WTC11 (cell line): ENCODE measurements around the gene TNFRSF1B. TPM values are rescaled to one million over a fixed set of nuclear protein-coding genes. Genes with fewer than 3 reads are reported as not detected.

ENCODE experiments used
- ATAC-seq: fragments of 200-7000 bp; cut with Tn5 transposase; 2 replicates; pipeline ENCODE4 v1.10.0; 2021; ENCODE audit warnings: mild to moderate bottlenecking, moderate library complexity
- CTCF ChIA-PET: fragments of 300-600 bp; sonication (Branson Sonifier 250); formaldehyde crosslinking; loops from one replicate; lab custom pipeline; 2021; ENCODE audit warnings: antibody characterized with exemption; lab: Charles Lee
- POLR2A ChIA-PET: fragments of 350-600 bp; sonication (Branson Sonifier 250); formaldehyde crosslinking; loops from one replicate; lab custom pipeline; 2021; ENCODE audit warnings: antibody characterized with exemption; lab: Charles Lee
- DNase-seq: peaks from one replicate; pipeline ENCODE4 v3.0.0; 2021; ENCODE audit warnings: low spot score
- H3K27ac Mint-ChIP-seq: 2 replicates; pipeline ENCODE4 v1.8.0; 2021; ENCODE audit warnings: mixed read lengths
- H3K27me3 Mint-ChIP-seq: 2 replicates; pipeline ENCODE4 v1.8.0; 2021; ENCODE audit warnings: low read depth, mild to moderate bottlenecking, moderate library complexity, mixed read lengths
- H3K36me3 Mint-ChIP-seq: 2 replicates; pipeline ENCODE4 v1.8.0; 2021; ENCODE audit warnings: mixed read lengths
- H3K4me1 Mint-ChIP-seq: 2 replicates; pipeline ENCODE4 v1.8.0; 2022; ENCODE audit warnings: mixed read lengths
- H3K4me3 Mint-ChIP-seq: 2 replicates; pipeline ENCODE4 v1.8.0; 2021; ENCODE audit warnings: mild to moderate bottlenecking, moderate library complexity, mixed read lengths
- H3K9me3 Mint-ChIP-seq: 2 replicates; pipeline ENCODE4 v1.8.0; 2021; ENCODE audit warnings: mixed read lengths
- ELF4 ChIP-seq: sonication (generic); formaldehyde crosslinking; IDR thresholded peaks from 2 replicates; pipeline ENCODE4 v1.8.1; 2022; ENCODE audit warnings: low read depth, mild to moderate bottlenecking, moderate library complexity, missing genetic modification reagents
- FOXP1 ChIP-seq: sonication (generic); formaldehyde crosslinking; IDR thresholded peaks from 2 replicates; pipeline ENCODE4 v1.8.0; 2022; ENCODE audit warnings: missing genetic modification reagents, mild to moderate bottlenecking, moderate library complexity, borderline replicate concordance
- GTF2I ChIP-seq: fragments of 250-450 bp; sonication (Bioruptor Pico); conservative IDR thresholded peaks from 2 replicates; pipeline ENCODE4 v1.4.0; 2021; ENCODE audit warnings: mild to moderate bottlenecking
- JAZF1 ChIP-seq: fragments of 250-450 bp; sonication (Bioruptor Pico); IDR thresholded peaks from 2 replicates; pipeline ENCODE4 v1.9.0; 2021; ENCODE audit warnings: moderate library complexity, mild to moderate bottlenecking, inconsistent platforms
- NFATC4 ChIP-seq: fragments of 250-450 bp; sonication (Bioruptor Pico); IDR thresholded peaks from 2 replicates; pipeline ENCODE4 v1.9.0; 2021; ENCODE audit warnings: mild to moderate bottlenecking
- NFE2L1 ChIP-seq: sonication (generic); formaldehyde crosslinking; IDR thresholded peaks from 2 replicates; pipeline ENCODE4 v1.8.1; 2023; ENCODE audit warnings: missing genetic modification reagents
- NR2C2 ChIP-seq: sonication (generic); formaldehyde crosslinking; IDR thresholded peaks from 2 replicates; pipeline ENCODE4 v1.8.0; 2022; ENCODE audit warnings: mild to moderate bottlenecking, missing genetic modification reagents
- SMAD4 ChIP-seq: sonication (generic); formaldehyde crosslinking; IDR thresholded peaks from 2 replicates; pipeline ENCODE4 v1.8.0; 2022; ENCODE audit warnings: mild to moderate bottlenecking, missing genetic modification reagents
- TP53 ChIP-seq: sonication (generic); formaldehyde crosslinking; IDR thresholded peaks from 2 replicates; pipeline ENCODE4 v1.8.1; 2023; ENCODE audit warnings: mild to moderate bottlenecking, missing genetic modification reagents
- ZBTB21 ChIP-seq: sonication (generic); formaldehyde crosslinking; IDR thresholded peaks from 2 replicates; pipeline ENCODE4 v1.8.1; 2023; ENCODE audit warnings: mild to moderate bottlenecking, missing genetic modification reagents, borderline replicate concordance
- ZNF423 ChIP-seq: fragments of 250-450 bp; sonication (Bioruptor Pico); IDR thresholded peaks from 2 replicates; pipeline ENCODE4 v2.1.2; 2022; ENCODE audit warnings: mild to moderate bottlenecking, moderate library complexity
- total RNA-seq: library from RNA; stranded (reverse); gene quantifications from 3 replicates; pipeline ENCODE4 v1.2.3, GENCODE V29; 2021
- TF ChIP-seq, protein P1 (sequence below): sonication (generic); formaldehyde crosslinking; IDR thresholded peaks from 2 replicates; pipeline ENCODE4 v1.8.1; 2022; ENCODE audit warnings: mild to moderate bottlenecking, missing genetic modification reagents, moderate library complexity, borderline replicate concordance
- TF ChIP-seq, protein P2 (sequence below): sonication (generic); formaldehyde crosslinking; IDR thresholded peaks from 2 replicates; pipeline ENCODE4 v1.8.1; 2022; ENCODE audit warnings: mild to moderate bottlenecking, moderate library complexity, missing genetic modification reagents
- TF ChIP-seq, protein P3 (sequence below): sonication (generic); formaldehyde crosslinking; IDR thresholded peaks from 2 replicates; pipeline ENCODE4 v1.8.0; 2022; ENCODE audit warnings: mild to moderate bottlenecking, missing genetic modification reagents
- TF ChIP-seq, protein P4 (sequence below): sonication (generic); formaldehyde crosslinking; IDR thresholded peaks from 2 replicates; pipeline ENCODE4 v1.8.1; 2023; ENCODE audit warnings: mild to moderate bottlenecking, missing genetic modification reagents, borderline replicate concordance
- TF ChIP-seq, protein P5 (sequence below): fragments of 250-450 bp; sonication (Bioruptor Pico); IDR thresholded peaks from 2 replicates; pipeline ENCODE4 v1.9.0; 2021; ENCODE audit warnings: mild to moderate bottlenecking
- TF ChIP-seq, protein P6 (sequence below): sonication (generic); formaldehyde crosslinking; IDR thresholded peaks from 2 replicates; pipeline ENCODE4 v1.8.1; 2023; ENCODE audit warnings: mild to moderate bottlenecking, missing genetic modification reagents, moderate library complexity

The TNFRSF1B gene
- total RNA-seq, 1 experiment from 2014 or later = 2.7 TPM

DNA sequence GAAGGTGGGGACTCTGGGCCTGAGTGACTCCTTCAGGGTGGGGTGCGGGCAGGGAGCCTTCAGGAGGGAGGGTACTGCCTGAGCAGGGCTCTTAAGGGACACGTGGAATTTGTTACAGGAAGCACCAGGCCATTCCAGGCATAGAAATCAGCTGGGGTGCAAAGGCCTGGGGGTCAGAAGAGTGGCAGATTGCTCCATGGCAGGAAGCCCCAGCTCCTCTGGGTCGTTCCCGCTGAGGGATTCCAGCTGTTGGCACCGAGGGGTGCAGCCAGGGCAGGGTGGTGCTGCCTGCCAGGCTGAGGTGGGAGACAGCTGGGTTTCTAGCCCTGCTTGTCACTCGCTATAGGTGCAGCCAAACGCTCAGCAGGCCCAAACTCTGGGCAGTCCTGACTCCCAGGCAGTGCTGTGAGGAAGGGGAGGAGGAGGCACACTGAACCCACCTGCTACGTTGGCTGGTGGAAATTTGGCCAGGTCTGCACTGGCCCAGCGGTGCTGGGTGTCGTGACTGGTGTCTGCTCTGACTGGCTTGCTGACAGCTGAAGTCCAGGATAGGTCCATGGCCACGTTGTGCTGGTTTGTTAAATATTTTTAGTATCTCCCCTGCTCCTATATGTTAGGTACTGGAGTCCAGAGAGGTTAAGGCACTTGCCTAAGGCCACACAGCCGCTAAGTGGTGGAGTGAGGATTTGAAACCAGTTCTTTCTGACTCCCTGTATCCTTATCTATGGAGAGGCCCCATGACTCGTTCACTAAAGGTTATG is 19.3 kb downstream of the TNFRSF1B start:
- Mint-ChIP-seq H3K9me3 (no peaks in the 10 kb centered on the region; the same call in 1 of the 2 replicates), H3K27me3 (no peaks in the 10 kb centered on the region; the same call in 1 of the 2 replicates), H3K27ac (no peak overlapping the region), H3K4me1 (peaks cover 25% of the 10 kb centered on the region), H3K4me3 (no peak overlapping the region), H3K36me3 (no peaks in the 10 kb centered on the region)
- TF ChIP-seq NFATC4 (CRISPR knock-in tag) = no peak
- TF ChIP-seq, protein P1, sequence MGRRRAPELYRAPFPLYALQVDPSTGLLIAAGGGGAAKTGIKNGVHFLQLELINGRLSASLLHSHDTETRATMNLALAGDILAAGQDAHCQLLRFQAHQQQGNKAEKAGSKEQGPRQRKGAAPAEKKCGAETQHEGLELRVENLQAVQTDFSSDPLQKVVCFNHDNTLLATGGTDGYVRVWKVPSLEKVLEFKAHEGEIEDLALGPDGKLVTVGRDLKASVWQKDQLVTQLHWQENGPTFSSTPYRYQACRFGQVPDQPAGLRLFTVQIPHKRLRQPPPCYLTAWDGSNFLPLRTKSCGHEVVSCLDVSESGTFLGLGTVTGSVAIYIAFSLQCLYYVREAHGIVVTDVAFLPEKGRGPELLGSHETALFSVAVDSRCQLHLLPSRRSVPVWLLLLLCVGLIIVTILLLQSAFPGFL (CRISPR knock-in tag) = no peak
- no peak for TF ChIP-seq NFE2L1
- TF ChIP-seq NR2C2 (CRISPR knock-in tag) = no peak
- TF ChIP-seq TP53 (CRISPR knock-in tag) = no peak
- TF ChIP-seq SMAD4 (CRISPR knock-in tag) = no peak
- no peak for TF ChIP-seq ZBTB21 (CRISPR knock-in tag)
- no peak for TF ChIP-seq ZNF423
- TF ChIP-seq, protein P2, sequence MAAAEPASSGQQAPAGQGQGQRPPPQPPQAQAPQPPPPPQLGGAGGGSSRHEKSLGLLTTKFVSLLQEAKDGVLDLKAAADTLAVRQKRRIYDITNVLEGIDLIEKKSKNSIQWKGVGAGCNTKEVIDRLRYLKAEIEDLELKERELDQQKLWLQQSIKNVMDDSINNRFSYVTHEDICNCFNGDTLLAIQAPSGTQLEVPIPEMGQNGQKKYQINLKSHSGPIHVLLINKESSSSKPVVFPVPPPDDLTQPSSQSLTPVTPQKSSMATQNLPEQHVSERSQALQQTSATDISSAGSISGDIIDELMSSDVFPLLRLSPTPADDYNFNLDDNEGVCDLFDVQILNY (CRISPR knock-in tag) = no peak
- no peak for TF ChIP-seq JAZF1 (CRISPR knock-in tag)
- TF ChIP-seq, protein P3, sequence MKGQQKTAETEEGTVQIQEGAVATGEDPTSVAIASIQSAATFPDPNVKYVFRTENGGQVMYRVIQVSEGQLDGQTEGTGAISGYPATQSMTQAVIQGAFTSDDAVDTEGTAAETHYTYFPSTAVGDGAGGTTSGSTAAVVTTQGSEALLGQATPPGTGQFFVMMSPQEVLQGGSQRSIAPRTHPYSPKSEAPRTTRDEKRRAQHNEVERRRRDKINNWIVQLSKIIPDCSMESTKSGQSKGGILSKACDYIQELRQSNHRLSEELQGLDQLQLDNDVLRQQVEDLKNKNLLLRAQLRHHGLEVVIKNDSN (CRISPR knock-in tag) = no peak
- TF ChIP-seq ELF4 = no peak
- ATAC-seq = no peak
- no peak for DNase-seq
- POLR2A ChIA-PET = no interaction called here
- CTCF ChIA-PET = interaction anchor here (1.6 kb wide), 2 partner anchors 10 to 62 kb away, joined by 5 to 9 read pairs; no protein-coding TSS in a partner anchor

DNA sequence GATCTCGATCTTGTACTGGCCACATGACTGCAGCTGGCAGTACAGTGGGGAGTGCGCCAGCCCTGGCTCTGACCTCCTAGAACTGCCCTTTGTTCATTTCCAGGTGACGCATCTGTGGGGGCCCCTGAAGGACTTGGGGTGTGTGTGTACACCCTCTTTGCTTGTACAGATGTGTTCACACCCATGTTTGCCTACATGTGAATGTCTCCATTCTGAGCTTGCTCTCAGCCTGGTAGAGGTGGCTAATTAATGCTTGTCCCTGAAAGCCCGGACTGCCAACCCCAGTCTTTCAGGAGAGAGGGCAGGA is 19.8 kb downstream of the TNFRSF1B start:
- no peak for DNase-seq
- H3K4me1 Mint-ChIP-seq = peaks cover 25% of the 10 kb centered on the region
- no peaks in the 10 kb centered on the region; the same call in 1 of the 2 replicates for H3K9me3 Mint-ChIP-seq
- H3K27me3 Mint-ChIP-seq = no peaks in the 10 kb centered on the region; the same call in 1 of the 2 replicates
- no peak for ATAC-seq
- TF ChIP-seq FOXP1 (CRISPR knock-in tag) (no peak), GTF2I (CRISPR knock-in tag) (no peak)
- TF ChIP-seq, protein P4, sequence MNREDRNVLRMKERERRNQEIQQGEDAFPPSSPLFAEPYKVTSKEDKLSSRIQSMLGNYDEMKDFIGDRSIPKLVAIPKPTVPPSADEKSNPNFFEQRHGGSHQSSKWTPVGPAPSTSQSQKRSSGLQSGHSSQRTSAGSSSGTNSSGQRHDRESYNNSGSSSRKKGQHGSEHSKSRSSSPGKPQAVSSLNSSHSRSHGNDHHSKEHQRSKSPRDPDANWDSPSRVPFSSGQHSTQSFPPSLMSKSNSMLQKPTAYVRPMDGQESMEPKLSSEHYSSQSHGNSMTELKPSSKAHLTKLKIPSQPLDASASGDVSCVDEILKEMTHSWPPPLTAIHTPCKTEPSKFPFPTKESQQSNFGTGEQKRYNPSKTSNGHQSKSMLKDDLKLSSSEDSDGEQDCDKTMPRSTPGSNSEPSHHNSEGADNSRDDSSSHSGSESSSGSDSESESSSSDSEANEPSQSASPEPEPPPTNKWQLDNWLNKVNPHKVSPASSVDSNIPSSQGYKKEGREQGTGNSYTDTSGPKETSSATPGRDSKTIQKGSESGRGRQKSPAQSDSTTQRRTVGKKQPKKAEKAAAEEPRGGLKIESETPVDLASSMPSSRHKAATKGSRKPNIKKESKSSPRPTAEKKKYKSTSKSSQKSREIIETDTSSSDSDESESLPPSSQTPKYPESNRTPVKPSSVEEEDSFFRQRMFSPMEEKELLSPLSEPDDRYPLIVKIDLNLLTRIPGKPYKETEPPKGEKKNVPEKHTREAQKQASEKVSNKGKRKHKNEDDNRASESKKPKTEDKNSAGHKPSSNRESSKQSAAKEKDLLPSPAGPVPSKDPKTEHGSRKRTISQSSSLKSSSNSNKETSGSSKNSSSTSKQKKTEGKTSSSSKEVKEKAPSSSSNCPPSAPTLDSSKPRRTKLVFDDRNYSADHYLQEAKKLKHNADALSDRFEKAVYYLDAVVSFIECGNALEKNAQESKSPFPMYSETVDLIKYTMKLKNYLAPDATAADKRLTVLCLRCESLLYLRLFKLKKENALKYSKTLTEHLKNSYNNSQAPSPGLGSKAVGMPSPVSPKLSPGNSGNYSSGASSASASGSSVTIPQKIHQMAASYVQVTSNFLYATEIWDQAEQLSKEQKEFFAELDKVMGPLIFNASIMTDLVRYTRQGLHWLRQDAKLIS (CRISPR knock-in tag) = no peak
- TF ChIP-seq, protein P5, sequence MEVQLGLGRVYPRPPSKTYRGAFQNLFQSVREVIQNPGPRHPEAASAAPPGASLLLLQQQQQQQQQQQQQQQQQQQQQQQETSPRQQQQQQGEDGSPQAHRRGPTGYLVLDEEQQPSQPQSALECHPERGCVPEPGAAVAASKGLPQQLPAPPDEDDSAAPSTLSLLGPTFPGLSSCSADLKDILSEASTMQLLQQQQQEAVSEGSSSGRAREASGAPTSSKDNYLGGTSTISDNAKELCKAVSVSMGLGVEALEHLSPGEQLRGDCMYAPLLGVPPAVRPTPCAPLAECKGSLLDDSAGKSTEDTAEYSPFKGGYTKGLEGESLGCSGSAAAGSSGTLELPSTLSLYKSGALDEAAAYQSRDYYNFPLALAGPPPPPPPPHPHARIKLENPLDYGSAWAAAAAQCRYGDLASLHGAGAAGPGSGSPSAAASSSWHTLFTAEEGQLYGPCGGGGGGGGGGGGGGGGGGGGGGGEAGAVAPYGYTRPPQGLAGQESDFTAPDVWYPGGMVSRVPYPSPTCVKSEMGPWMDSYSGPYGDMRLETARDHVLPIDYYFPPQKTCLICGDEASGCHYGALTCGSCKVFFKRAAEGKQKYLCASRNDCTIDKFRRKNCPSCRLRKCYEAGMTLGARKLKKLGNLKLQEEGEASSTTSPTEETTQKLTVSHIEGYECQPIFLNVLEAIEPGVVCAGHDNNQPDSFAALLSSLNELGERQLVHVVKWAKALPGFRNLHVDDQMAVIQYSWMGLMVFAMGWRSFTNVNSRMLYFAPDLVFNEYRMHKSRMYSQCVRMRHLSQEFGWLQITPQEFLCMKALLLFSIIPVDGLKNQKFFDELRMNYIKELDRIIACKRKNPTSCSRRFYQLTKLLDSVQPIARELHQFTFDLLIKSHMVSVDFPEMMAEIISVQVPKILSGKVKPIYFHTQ (CRISPR knock-in tag) = no peak
- TF ChIP-seq, protein P6, sequence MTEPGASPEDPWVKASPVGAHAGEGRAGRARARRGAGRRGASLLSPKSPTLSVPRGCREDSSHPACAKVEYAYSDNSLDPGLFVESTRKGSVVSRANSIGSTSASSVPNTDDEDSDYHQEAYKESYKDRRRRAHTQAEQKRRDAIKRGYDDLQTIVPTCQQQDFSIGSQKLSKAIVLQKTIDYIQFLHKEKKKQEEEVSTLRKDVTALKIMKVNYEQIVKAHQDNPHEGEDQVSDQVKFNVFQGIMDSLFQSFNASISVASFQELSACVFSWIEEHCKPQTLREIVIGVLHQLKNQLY = no peak
- TF ChIP-seq, protein P3 (CRISPR knock-in tag) = no peak
- TF ChIP-seq, all 79 proteins: peak for 0
- Mint-ChIP-seq H3K4me3 (no peak overlapping the region), H3K27ac (no peak overlapping the region), H3K36me3 (no peaks in the 10 kb centered on the region)
- ChIA-PET POLR2A (no interaction called here), CTCF (interaction anchor here (1.6 kb wide), 1 partner anchor 10 kb away, joined by 9 read pairs; no protein-coding TSS in a partner anchor)
